Stimulated activated CD8-positive, alpha-beta memory T cell treated with anti-CD3 and anti-CD28 coated beads, Interleukin-12 subunit alpha, Interleukin-12 subunit beta, amount 100 ng/mL, for 1 hour (primary cell): ENCODE results near the gene SHH.
"Not testable (repeated sequence)": the region's sequence is repeated elsewhere in the genome, so short reads cannot be mapped to it uniquely, and the experiment has no call there.

Experiments used
- DNase-seq: peaks from one replicate; pipeline ENCODE4 v3.0.0-alpha.2; 2020; ENCODE audit warnings: low read depth

Gene SHH

GRCh38 chr7:155842496-155843265, 30.4 kb upstream of the SHH start:
- no peak for DNase-seq

GRCh38 chr7:155840909-155841308, 28.6 kb upstream of the SHH start:
- DNase-seq, result no peak

- no peak for DNase-seq
Observed at GRCh38 chr7:155840262-155840885, 28.1 kb upstream of the SHH start.

- no peak for DNase-seq
Observed at GRCh38 chr7:155839461-155839860, 27.2 kb upstream of the SHH start.

- DNase-seq, result not testable (repeated sequence)
Observed at GRCh38 chr7:155838312-155838711, 26.0 kb upstream of the SHH start.

GRCh38 chr7:155837126-155837479, 24.8 kb upstream of the SHH start:
- no peak for DNase-seq

- DNase-seq, result no peak
Observed at GRCh38 chr7:155836216-155837125, 24.2 kb upstream of the SHH start.

- no peak for DNase-seq
Observed at GRCh38 chr7:155835446-155836215, 23.4 kb upstream of the SHH start.

GRCh38 chr7:155834486-155835048, 22.3 kb upstream of the SHH start:
- no peak for DNase-seq

- DNase-seq, result no peak
Observed at GRCh38 chr7:155833651-155834050, 21.4 kb upstream of the SHH start.

- no peak for DNase-seq
Observed at GRCh38 chr7:155832581-155832981, 20.3 kb upstream of the SHH start.

- no peak for DNase-seq
Observed at GRCh38 chr7:155831807-155832524, 19.7 kb upstream of the SHH start.

- no peak for DNase-seq
Observed at GRCh38 chr7:155830961-155831806, 18.9 kb upstream of the SHH start.

GRCh38 chr7:155829796-155830470, 17.7 kb upstream of the SHH start:
- no peak for DNase-seq

GRCh38 chr7:155825336-155825735, 13.1 kb upstream of the SHH start:
- DNase-seq, result no peak

- no peak for DNase-seq
Observed at GRCh38 chr7:155824227-155824886, 12.1 kb upstream of the SHH start.

- no peak for DNase-seq
Observed at GRCh38 chr7:155821851-155822250, 9.6 kb upstream of the SHH start.

GRCh38 chr7:155820788-155821187, 8.5 kb upstream of the SHH start:
- DNase-seq, result no peak

- no peak for DNase-seq
Observed at GRCh38 chr7:155820246-155820645, 8.0 kb upstream of the SHH start.
